NCI-H146 treated with DMSO at 0.1 percent for 48 hours (cell line): ENCODE data around the gene SCAPER.
"Not testable (repeated sequence)": the region's sequence is repeated elsewhere in the genome, so short reads cannot be mapped to it uniquely, and the experiment has no call there.

ENCODE experiments used
- DNase-seq: peaks from one replicate; lab custom pipeline; 2025; ENCODE audit not compliant: unreplicated experiment; lab: John Stamatoyannopoulos, UW

SCAPER gene

GRCh38 chr15:76333309-76333708, 571.8 kb downstream of the SCAPER start:
- DNase-seq: no peak

GRCh38 chr15:76332796-76333195, 572.3 kb downstream of the SCAPER start:
- no peak for DNase-seq

- no peak for DNase-seq
These were observed 575.0 kb downstream of the SCAPER start for GRCh38 chr15:76330080-76330680.

- DNase-seq: no peak
These were observed 576.2 kb downstream of the SCAPER start for GRCh38 chr15:76328958-76329357.

- no peak for DNase-seq
These were observed 576.9 kb downstream of the SCAPER start for GRCh38 chr15:76328106-76328696.

- DNase-seq: no peak
These were observed 577.7 kb downstream of the SCAPER start for GRCh38 chr15:76327191-76328105.

GRCh38 chr15:76325704-76326103, 579.4 kb downstream of the SCAPER start:
- no peak for DNase-seq

GRCh38 chr15:76324066-76324465, 581.1 kb downstream of the SCAPER start:
- no peak for DNase-seq

GRCh38 chr15:76321602-76322001, 583.5 kb downstream of the SCAPER start:
- no peak for DNase-seq

- no peak for DNase-seq
These were observed 584.0 kb downstream of the SCAPER start for GRCh38 chr15:76321171-76321570.

- DNase-seq: no peak
These were observed 585.1 kb downstream of the SCAPER start for GRCh38 chr15:76320012-76320411.

- DNase-seq: no peak
These were observed 591.4 kb downstream of the SCAPER start for GRCh38 chr15:76313731-76314130.

- DNase-seq: not testable (repeated sequence)
These were observed 592.0 kb downstream of the SCAPER start for GRCh38 chr15:76313175-76313567.

- DNase-seq: no peak
These were observed 592.5 kb downstream of the SCAPER start for GRCh38 chr15:76312540-76313174.

GRCh38 chr15:76311100-76311953, 593.8 kb downstream of the SCAPER start, which contains the start of gene ETFA:
TSS of gene ETFA (minus strand) at chr15:76311469. CDS start at chr15:76311388, 81 bp downstream.
- peak; percentile 79 for DNase-seq

- DNase-seq: no peak
These were observed 594.6 kb downstream of the SCAPER start for GRCh38 chr15:76310475-76311099.

GRCh38 chr15:76309601-76310330, 595.4 kb downstream of the SCAPER start:
- DNase-seq: no peak

- no peak for DNase-seq
These were observed 601.2 kb downstream of the SCAPER start for GRCh38 chr15:76303909-76304308.

GRCh38 chr15:76299786-76300185, 605.4 kb downstream of the SCAPER start:
- no peak for DNase-seq
